Measurements from ENCODE around the gene SCYGR5.

- TF ChIP-seq GATA2 (IDR thresholded peaks at IDR 0.05; ENCODE audit: low read depth, low read length) (no peak), GATA3 (IDR thresholded peaks at IDR 0.05; ENCODE audit: low read depth, low read length) (no peak)
These were observed 30.5 kb downstream of the SCYGR5 start for GRCh38 chr2:227696990-227697679.
